HL-60 (cell line): ENCODE results near the gene CUL2.

Source experiments
- DNase-seq, 2 experiments: peaks; one replicate each; pipeline ENCODE4 v3.0.0-alpha.2; 2010 to 2020; ENCODE audit warnings: low read depth in 1 of 2, low spot score in 1 of 2
- H3K27ac ChIP-seq: fragments of 250-450 bp; sonication (Bioruptor Pico); replicated peaks from 2 replicates; pipeline ENCODE4 v1.5.1; 2020; ENCODE audit warnings: mild to moderate bottlenecking, moderate library complexity
- H3K27me3 ChIP-seq: fragments of 250-450 bp; sonication (Bioruptor Pico); 2 replicates; pipeline ENCODE4 v1.5.1; 2021; ENCODE audit warnings: mild to moderate bottlenecking, moderate library complexity; ENCODE audit not compliant: insufficient read depth, poor library complexity, severe bottlenecking
- H3K4me3 ChIP-seq: replicated peaks from 2 replicates; pipeline ENCODE4 v1.5.1; 2011; ENCODE audit warnings: mild to moderate bottlenecking, control low read depth, low read length; ENCODE audit not compliant: insufficient read depth
- CTCF ChIP-seq: IDR thresholded peaks from one replicate; pipeline ENCODE4 v1.5.1; 2011; ENCODE audit warnings: low read length, control low read depth, inconsistent platforms; ENCODE audit not compliant: insufficient read depth
- GABPA ChIP-seq: IDR thresholded peaks from 2 replicates; pipeline ENCODE4 v1.6.1; 2012; ENCODE audit warnings: low read depth
- POLR2AphosphoS5 ChIP-seq: IDR thresholded peaks from 2 replicates; pipeline ENCODE4 v1.6.1; 2012; ENCODE audit warnings: low read depth
- REST ChIP-seq: IDR thresholded peaks from 2 replicates; pipeline ENCODE4 v1.6.1; 2012; ENCODE audit warnings: low read depth; ENCODE audit not compliant: insufficient replicate concordance
- SPI1 ChIP-seq: IDR thresholded peaks from 2 replicates; pipeline ENCODE4 v1.6.1; 2012; ENCODE audit warnings: low read depth, mild to moderate bottlenecking, borderline replicate concordance

Gene CUL2

GRCh38 chr10:35035606-35036005 is 54.5 kb downstream of the CUL2 start:
- TF ChIP-seq CTCF (no peak), GABPA (no peak), POLR2AphosphoS5 (no peak), REST (no peak), SPI1 (no peak)
- Histone ChIP-seq H3K27me3 (no peaks in the 10 kb centered on the region), H3K27ac (no peak overlapping the region), H3K4me3 (no peak overlapping the region)
- DNase-seq, result peak in 1 of 2 experiments; percentile 9

GRCh38 chr10:35027567-35027966 is 62.6 kb downstream of the CUL2 start:
- DNase-seq, result no peak
- H3K27ac ChIP-seq, result no peak overlapping the region
- TF ChIP-seq SPI1 (peak; percentile 25; the same call in 1 of the 2 replicates), REST (no peak)
- H3K4me3 ChIP-seq, result no peak overlapping the region
- no peaks in the 10 kb centered on the region for H3K27me3 ChIP-seq

GRCh38 chr10:35025916-35026315 is 64.2 kb downstream of the CUL2 start:
- DNase-seq, result no peak
- no peak for TF ChIP-seq GABPA
- TF ChIP-seq SPI1, result no peak
- no peak for TF ChIP-seq CTCF
- TF ChIP-seq REST, result no peak
- TF ChIP-seq POLR2AphosphoS5, result no peak
- Histone ChIP-seq H3K27ac (no peak overlapping the region), H3K4me3 (no peak overlapping the region), H3K27me3 (no peaks in the 10 kb centered on the region)

GRCh38 chr10:35020481-35020880 is 69.7 kb downstream of the CUL2 start:
- Histone ChIP-seq H3K4me3 (no peak overlapping the region), H3K27me3 (no peaks in the 10 kb centered on the region), H3K27ac (no peak overlapping the region)
- DNase-seq, result no peak
- TF ChIP-seq POLR2AphosphoS5, result no peak
- no peak for TF ChIP-seq GABPA
- no peak for TF ChIP-seq REST
- TF ChIP-seq CTCF, result no peak
- TF ChIP-seq SPI1, result no peak
